ENCODE data around the gene FBN2. TPM values are rescaled to one million over a fixed set of nuclear protein-coding genes. Genes with fewer than 3 reads are reported as not detected.

The FBN2 gene
- polyA plus RNA-seq, 1 experiment, result 157 TPM

- no peak for DNase-seq (ENCODE audit: low read depth)
- H3K36me3 ChIP-seq (ENCODE audit: control insufficient read depth, insufficient read depth, low read length), result no peaks in the 10 kb centered on the region
- ChIA-PET CTCF (no interaction called here), POLR2A (no interaction called here)
- TF ChIP-seq, protein P1, sequence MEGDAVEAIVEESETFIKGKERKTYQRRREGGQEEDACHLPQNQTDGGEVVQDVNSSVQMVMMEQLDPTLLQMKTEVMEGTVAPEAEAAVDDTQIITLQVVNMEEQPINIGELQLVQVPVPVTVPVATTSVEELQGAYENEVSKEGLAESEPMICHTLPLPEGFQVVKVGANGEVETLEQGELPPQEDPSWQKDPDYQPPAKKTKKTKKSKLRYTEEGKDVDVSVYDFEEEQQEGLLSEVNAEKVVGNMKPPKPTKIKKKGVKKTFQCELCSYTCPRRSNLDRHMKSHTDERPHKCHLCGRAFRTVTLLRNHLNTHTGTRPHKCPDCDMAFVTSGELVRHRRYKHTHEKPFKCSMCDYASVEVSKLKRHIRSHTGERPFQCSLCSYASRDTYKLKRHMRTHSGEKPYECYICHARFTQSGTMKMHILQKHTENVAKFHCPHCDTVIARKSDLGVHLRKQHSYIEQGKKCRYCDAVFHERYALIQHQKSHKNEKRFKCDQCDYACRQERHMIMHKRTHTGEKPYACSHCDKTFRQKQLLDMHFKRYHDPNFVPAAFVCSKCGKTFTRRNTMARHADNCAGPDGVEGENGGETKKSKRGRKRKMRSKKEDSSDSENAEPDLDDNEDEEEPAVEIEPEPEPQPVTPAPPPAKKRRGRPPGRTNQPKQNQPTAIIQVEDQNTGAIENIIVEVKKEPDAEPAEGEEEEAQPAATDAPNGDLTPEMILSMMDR (IDR thresholded peaks at IDR 0.05; ENCODE audit: insufficient read depth, low read depth, low read length), result no peak
- H3K27me3 ChIP-seq (ENCODE audit: control insufficient read depth, insufficient read depth, low read length), result no peaks in the 10 kb centered on the region
- H3K4me3 ChIP-seq (ENCODE audit: low read depth, low read length), result no peak overlapping the region
Observed at GRCh38 chr5:128493657-128494329, 44.3 kb downstream of the FBN2 start.

GRCh38 chr5:128491291-128491690, 46.8 kb downstream of the FBN2 start:
- TF ChIP-seq, protein P1 (IDR thresholded peaks at IDR 0.05; ENCODE audit: insufficient read depth, low read depth, low read length), result no peak
- Histone ChIP-seq H3K36me3 (ENCODE audit: control insufficient read depth, insufficient read depth, low read length) (no peaks in the 10 kb centered on the region), H3K27me3 (ENCODE audit: control insufficient read depth, insufficient read depth, low read length) (no peaks in the 10 kb centered on the region), H3K4me3 (ENCODE audit: low read depth, low read length) (no peak overlapping the region)
- DNase-seq (ENCODE audit: low read depth), result no peak
- ChIA-PET POLR2A (no interaction called here), CTCF (interaction anchor here (1.1 kb wide), 1 partner anchor 9 kb away, joined by 3 read pairs; no protein-coding TSS in a partner anchor)

DNA sequence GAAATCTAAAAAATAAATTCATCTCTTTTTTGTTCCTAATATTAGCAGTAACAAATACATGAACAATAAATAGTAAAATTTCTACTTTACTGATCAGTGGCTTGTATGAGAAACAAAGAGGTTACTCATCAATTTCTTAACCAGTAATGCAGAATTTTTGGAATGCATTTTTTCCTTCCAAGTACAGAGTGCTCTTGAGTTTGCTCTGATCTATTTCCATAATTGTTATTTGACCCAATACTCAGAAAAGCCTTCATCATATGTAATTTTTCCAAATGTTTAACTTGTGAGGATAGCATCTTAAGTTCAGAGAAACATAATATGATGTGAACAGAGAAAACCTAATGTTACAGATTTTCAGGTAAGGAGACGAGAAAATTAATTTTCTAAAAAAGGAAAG, 47.3 kb downstream of the FBN2 start:
- DNase-seq (ENCODE audit: low read depth), result no peak
- Histone ChIP-seq H3K27me3 (ENCODE audit: control insufficient read depth, insufficient read depth, low read length) (no peaks in the 10 kb centered on the region), H3K36me3 (ENCODE audit: control insufficient read depth, insufficient read depth, low read length) (no peaks in the 10 kb centered on the region), H3K4me3 (ENCODE audit: low read depth, low read length) (no peak overlapping the region)
- ChIA-PET CTCF (interaction anchor here (1.1 kb wide), 1 partner anchor 10 kb away, joined by 3 read pairs; no protein-coding TSS in a partner anchor), POLR2A (no interaction called here)
- TF ChIP-seq, protein P1 (IDR thresholded peaks at IDR 0.05; ENCODE audit: insufficient read depth, low read depth, low read length), result no peak

DNA sequence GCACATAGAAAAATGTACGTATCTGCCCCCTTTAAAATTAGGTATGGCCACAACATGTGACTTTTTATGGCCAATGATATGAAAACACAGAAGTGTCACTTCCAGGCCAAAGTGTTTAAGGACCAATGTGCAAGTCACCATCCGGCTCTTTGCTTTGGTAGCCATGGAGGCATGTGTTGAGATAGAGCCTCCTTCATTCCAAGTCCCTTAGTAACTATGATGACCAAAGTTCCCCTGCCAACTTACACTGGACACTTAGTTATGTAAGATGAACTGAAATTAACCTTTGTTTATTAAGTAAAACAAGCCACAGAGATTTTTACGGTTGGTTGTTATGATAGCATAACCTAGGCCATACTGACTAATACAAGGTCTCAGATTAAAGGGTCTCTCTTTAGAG, 51.0 kb downstream of the FBN2 start:
- Histone ChIP-seq H3K36me3 (ENCODE audit: control insufficient read depth, insufficient read depth, low read length) (0 out of 2 replicates have a peak, but pooled peaks cover 1% of the 10 kb centered on the region), H3K4me3 (ENCODE audit: low read depth, low read length) (no peak overlapping the region), H3K27me3 (ENCODE audit: control insufficient read depth, insufficient read depth, low read length) (no peaks in the 10 kb centered on the region)
- DNase-seq (ENCODE audit: low read depth), result no peak
- ChIA-PET CTCF (no interaction called here), POLR2A (no interaction called here)
- TF ChIP-seq, protein P1 (IDR thresholded peaks at IDR 0.05; ENCODE audit: insufficient read depth, low read depth, low read length), result no peak

DNA sequence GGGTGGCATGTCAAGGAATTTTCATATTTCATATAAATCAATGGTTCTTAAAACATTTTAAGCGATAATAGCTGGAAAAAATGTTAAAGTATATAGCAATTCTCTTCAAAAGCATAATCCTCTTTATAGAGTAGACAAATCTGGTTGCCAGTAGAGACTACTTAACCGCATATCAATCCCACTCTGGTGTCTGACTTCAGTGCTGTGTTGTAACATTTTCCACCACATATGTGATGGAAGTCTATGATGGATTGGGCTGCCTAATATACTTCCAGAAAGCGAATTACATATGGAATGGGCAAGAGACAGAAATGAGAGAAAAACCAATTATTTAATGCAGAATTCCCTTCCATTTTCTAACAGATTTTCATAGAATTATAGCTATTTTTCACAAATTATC, 54.3 kb downstream of the FBN2 start:
- no peaks in the 10 kb centered on the region for H3K27me3 ChIP-seq (ENCODE audit: control insufficient read depth, insufficient read depth, low read length)
- DNase-seq (ENCODE audit: low read depth), result no peak
- TF ChIP-seq, protein P1 (IDR thresholded peaks at IDR 0.05; ENCODE audit: insufficient read depth, low read depth, low read length), result no peak
- CTCF ChIA-PET, result interaction anchor here (1.2 to 1.7 kb wide), 2 partner anchors 17 to 27 kb away, joined by 4 to 9 read pairs; no protein-coding TSS in a partner anchor
- POLR2A ChIA-PET, result no interaction called here
- peaks cover 4% of the 10 kb centered on the region; the same call in 1 of the 2 replicates for H3K36me3 ChIP-seq (ENCODE audit: control insufficient read depth, insufficient read depth, low read length)
- H3K4me3 ChIP-seq (ENCODE audit: low read depth, low read length), result no peak overlapping the region
